Measurements from ENCODE around the gene SLC44A5. TPM values are rescaled to one million over a fixed set of nuclear protein-coding genes. Genes with fewer than 3 reads are reported as not detected.

The SLC44A5 gene
- total and polyA plus RNA-seq, 9 donors = 0.62 to 2.5 (median 1.1) TPM

- no peaks in the 10 kb centered on the region for H3K27me3 ChIP-seq
- no peak for DNase-seq
- H3K36me3 ChIP-seq = no peaks in the 10 kb centered on the region
- no peaks in the 10 kb centered on the region for H3K9me3 ChIP-seq
- no peak overlapping the region for H3K27ac ChIP-seq
- H3K4me1 ChIP-seq (ENCODE audit: insufficient read depth) = no peaks in the 10 kb centered on the region
- WGBS, 3 donors = 47 to 61% (median 47%) methylated on average over 2 of the region's 2 CpGs
- no peak overlapping the region for H3K4me3 ChIP-seq
- intact Hi-C loops (cut with DNase I) = no loop called here
- no peak for TF ChIP-seq POLR2A (IDR thresholded peaks at IDR 0.05)
- TF ChIP-seq EP300 (IDR thresholded peaks at IDR 0.05) = no peak
- TF ChIP-seq, protein P1, sequence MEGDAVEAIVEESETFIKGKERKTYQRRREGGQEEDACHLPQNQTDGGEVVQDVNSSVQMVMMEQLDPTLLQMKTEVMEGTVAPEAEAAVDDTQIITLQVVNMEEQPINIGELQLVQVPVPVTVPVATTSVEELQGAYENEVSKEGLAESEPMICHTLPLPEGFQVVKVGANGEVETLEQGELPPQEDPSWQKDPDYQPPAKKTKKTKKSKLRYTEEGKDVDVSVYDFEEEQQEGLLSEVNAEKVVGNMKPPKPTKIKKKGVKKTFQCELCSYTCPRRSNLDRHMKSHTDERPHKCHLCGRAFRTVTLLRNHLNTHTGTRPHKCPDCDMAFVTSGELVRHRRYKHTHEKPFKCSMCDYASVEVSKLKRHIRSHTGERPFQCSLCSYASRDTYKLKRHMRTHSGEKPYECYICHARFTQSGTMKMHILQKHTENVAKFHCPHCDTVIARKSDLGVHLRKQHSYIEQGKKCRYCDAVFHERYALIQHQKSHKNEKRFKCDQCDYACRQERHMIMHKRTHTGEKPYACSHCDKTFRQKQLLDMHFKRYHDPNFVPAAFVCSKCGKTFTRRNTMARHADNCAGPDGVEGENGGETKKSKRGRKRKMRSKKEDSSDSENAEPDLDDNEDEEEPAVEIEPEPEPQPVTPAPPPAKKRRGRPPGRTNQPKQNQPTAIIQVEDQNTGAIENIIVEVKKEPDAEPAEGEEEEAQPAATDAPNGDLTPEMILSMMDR (IDR thresholded peaks at IDR 0.05) = no peak
Measured at GRCh38 chr1:75533085-75533484, 77.8 kb downstream of the SLC44A5 start.

DNA sequence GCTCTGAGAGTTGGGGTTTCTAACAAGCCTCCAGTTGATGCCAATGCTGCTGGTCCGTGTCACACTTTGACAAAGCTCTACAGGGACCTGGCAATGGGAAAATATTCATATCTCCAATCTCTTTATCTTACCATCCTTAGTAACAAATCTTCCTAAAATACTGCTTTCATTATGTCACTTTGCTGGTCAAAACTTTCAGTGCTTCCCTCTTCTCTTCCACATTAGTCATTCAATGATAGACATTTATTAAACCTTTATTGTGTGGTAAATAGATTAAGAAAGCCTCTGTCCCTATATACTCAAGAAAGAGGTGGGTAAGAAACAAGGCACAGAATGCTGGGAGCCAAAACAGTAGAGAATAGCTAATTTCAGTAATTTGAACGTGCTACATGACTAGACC, 79.3 kb downstream of the SLC44A5 start:
- no peak for TF ChIP-seq POLR2A (IDR thresholded peaks at IDR 0.05)
- TF ChIP-seq, protein P1 (IDR thresholded peaks at IDR 0.05) = no peak
- TF ChIP-seq EP300 (IDR thresholded peaks at IDR 0.05) = no peak
- Histone ChIP-seq H3K27ac (no peak overlapping the region), H3K36me3 (no peaks in the 10 kb centered on the region), H3K4me1 (ENCODE audit: insufficient read depth) (no peaks in the 10 kb centered on the region), H3K27me3 (no peaks in the 10 kb centered on the region), H3K9me3 (no peaks in the 10 kb centered on the region), H3K4me3 (no peak overlapping the region)
- DNase-seq = no peak
- WGBS, 3 donors = 82 to 86% (median 85%) methylated on average over 2 of the region's 2 CpGs
- intact Hi-C loops (cut with DNase I) = no loop called here

GRCh38 chr1:75529488-75529887, 81.4 kb downstream of the SLC44A5 start:
- TF ChIP-seq EP300 (IDR thresholded peaks at IDR 0.05) (no peak), POLR2A (IDR thresholded peaks at IDR 0.05) (no peak)
- TF ChIP-seq, protein P1 (IDR thresholded peaks at IDR 0.05) = no peak
- intact Hi-C loops (cut with DNase I) = no loop called here
- no peaks in the 10 kb centered on the region for H3K36me3 ChIP-seq
- H3K9me3 ChIP-seq = no peaks in the 10 kb centered on the region
- no peak overlapping the region for H3K4me3 ChIP-seq
- DNase-seq = no peak
- no peaks in the 10 kb centered on the region for H3K27me3 ChIP-seq
- no peaks in the 10 kb centered on the region for H3K4me1 ChIP-seq (ENCODE audit: insufficient read depth)
- H3K27ac ChIP-seq = no peak overlapping the region

GRCh38 chr1:75528001-75528400, 82.9 kb downstream of the SLC44A5 start:
- no peaks in the 10 kb centered on the region for H3K36me3 ChIP-seq
- TF ChIP-seq EP300 (IDR thresholded peaks at IDR 0.05) (no peak), POLR2A (IDR thresholded peaks at IDR 0.05) (no peak)
- TF ChIP-seq, protein P1 (IDR thresholded peaks at IDR 0.05) = no peak
- no peak overlapping the region for H3K27ac ChIP-seq
- no peaks in the 10 kb centered on the region for H3K9me3 ChIP-seq
- no peaks in the 10 kb centered on the region for H3K27me3 ChIP-seq
- intact Hi-C loops (cut with DNase I) = no loop called here
- no peak overlapping the region for H3K4me3 ChIP-seq
- DNase-seq = no peak
- no peaks in the 10 kb centered on the region for H3K4me1 ChIP-seq (ENCODE audit: insufficient read depth)

DNA sequence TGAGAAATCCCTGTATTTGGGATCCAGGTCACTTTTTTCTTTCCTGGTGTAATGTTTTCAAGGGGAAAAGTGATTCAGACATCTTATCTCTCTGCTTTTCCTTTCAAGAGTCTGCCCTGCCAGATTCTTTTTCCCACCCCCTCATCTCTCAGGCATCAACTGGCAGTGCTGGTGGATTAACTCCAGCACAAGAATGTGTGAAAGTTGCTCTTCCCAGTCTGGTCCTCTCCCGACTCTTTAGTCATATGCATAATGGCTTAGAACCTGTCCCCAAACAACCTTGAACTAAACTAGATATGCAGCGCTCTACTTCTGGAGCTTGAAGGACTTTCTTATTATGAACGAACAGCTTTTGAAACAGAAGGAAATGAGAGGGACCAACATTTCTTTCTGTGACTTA, 88.5 kb downstream of the SLC44A5 start:
- DNase-seq = no peak
- no peak overlapping the region for H3K27ac ChIP-seq
- TF ChIP-seq, protein P1 (IDR thresholded peaks at IDR 0.05) = no peak
- TF ChIP-seq EP300 (IDR thresholded peaks at IDR 0.05) = no peak
- TF ChIP-seq POLR2A (IDR thresholded peaks at IDR 0.05) = no peak
- no peaks in the 10 kb centered on the region for H3K27me3 ChIP-seq
- no peaks in the 10 kb centered on the region for H3K36me3 ChIP-seq
- no peak overlapping the region for H3K4me3 ChIP-seq
- WGBS, 3 donors = 8 to 24% (median 9%) methylated on average over 3 of the region's 3 CpGs
- intact Hi-C loops (cut with DNase I) = no loop called here
- no peaks in the 10 kb centered on the region for H3K4me1 ChIP-seq (ENCODE audit: insufficient read depth)
- H3K9me3 ChIP-seq = no peaks in the 10 kb centered on the region
